ENCODE results near the gene CBFB.

The CBFB gene

GRCh38 chr16:66996324-66996982, 32.5 kb upstream of the CBFB start:
- H3K4me3 ChIP-seq (ENCODE audit: low read depth, low read length): no peak overlapping the region
- no peaks in the 10 kb centered on the region for H3K36me3 ChIP-seq
- no peaks in the 10 kb centered on the region for H3K9me3 ChIP-seq
- TF ChIP-seq CTCF (IDR thresholded peaks at IDR 0.05; ENCODE audit: low read depth, low read length): no peak
- H3K4me1 ChIP-seq: no peaks in the 10 kb centered on the region
- no peaks in the 10 kb centered on the region for H3K27me3 ChIP-seq
- no peak for DNase-seq

- no peaks in the 10 kb centered on the region for H3K4me1 ChIP-seq
- H3K27me3 ChIP-seq: no peaks in the 10 kb centered on the region
- no peaks in the 10 kb centered on the region for H3K9me3 ChIP-seq
- DNase-seq: no peak
- H3K36me3 ChIP-seq: no peaks in the 10 kb centered on the region
- H3K4me3 ChIP-seq (ENCODE audit: low read depth, low read length): no peak overlapping the region
- no peak for TF ChIP-seq CTCF (IDR thresholded peaks at IDR 0.05; ENCODE audit: low read depth, low read length)
Observed at GRCh38 chr16:66996983-66997358, 32.0 kb upstream of the CBFB start.

- peak overlapping the region; percentile 52 for H3K4me3 ChIP-seq (ENCODE audit: low read depth, low read length)
- H3K27me3 ChIP-seq: no peaks in the 10 kb centered on the region
- no peak for TF ChIP-seq CTCF (IDR thresholded peaks at IDR 0.05; ENCODE audit: low read depth, low read length)
- H3K36me3 ChIP-seq: no peaks in the 10 kb centered on the region
- DNase-seq: peak; percentile 70
- no peaks in the 10 kb centered on the region for H3K4me1 ChIP-seq
- no peaks in the 10 kb centered on the region for H3K9me3 ChIP-seq
Observed at GRCh38 chr16:67000384-67001351, 28.3 kb upstream of the CBFB start.

GRCh38 chr16:67001726-67002125, 27.2 kb upstream of the CBFB start:
- DNase-seq: no peak
- Histone ChIP-seq H3K9me3 (no peaks in the 10 kb centered on the region), H3K36me3 (no peaks in the 10 kb centered on the region), H3K27me3 (no peaks in the 10 kb centered on the region), H3K4me3 (ENCODE audit: low read depth, low read length) (no peak overlapping the region), H3K4me1 (no peaks in the 10 kb centered on the region)
- TF ChIP-seq CTCF (IDR thresholded peaks at IDR 0.05; ENCODE audit: low read depth, low read length): no peak

- no peak overlapping the region for H3K4me3 ChIP-seq (ENCODE audit: low read depth, low read length)
- no peak for TF ChIP-seq CTCF (IDR thresholded peaks at IDR 0.05; ENCODE audit: low read depth, low read length)
- H3K9me3 ChIP-seq: no peaks in the 10 kb centered on the region
- no peak for DNase-seq
- H3K4me1 ChIP-seq: peaks cover 4% of the 10 kb centered on the region
- H3K27me3 ChIP-seq: no peaks in the 10 kb centered on the region
- H3K36me3 ChIP-seq: no peaks in the 10 kb centered on the region
Observed at GRCh38 chr16:67006930-67007658, 21.9 kb upstream of the CBFB start.

Measured in BE2C (cell line).